ENCODE data around the gene NCKIPSD. TPM values are rescaled to one million over a fixed set of nuclear protein-coding genes. Genes with fewer than 3 reads are reported as not detected.

The NCKIPSD gene
- total and polyA plus RNA-seq, 8 donors = 13.4 to 20.5 (median 16.3) TPM

DNA sequence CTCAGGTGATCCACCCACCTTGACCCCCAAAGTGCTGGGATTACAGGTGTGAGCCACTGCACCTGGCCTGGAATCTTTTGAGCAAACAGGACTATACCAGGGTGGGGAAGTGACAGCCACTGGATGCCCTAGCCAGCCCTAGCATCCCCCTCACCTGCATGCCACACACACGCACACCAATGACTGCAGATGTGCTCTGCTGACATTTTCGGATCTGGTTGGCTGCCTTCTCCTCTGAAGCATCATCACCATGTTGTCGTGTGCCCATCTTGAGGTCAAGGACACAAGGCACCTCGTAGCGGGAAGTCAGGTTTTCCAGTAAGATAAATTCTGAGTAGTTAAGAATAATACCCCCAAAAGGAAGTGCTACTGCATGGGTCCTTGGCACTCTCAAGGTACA, 3.7 kb upstream of the NCKIPSD start:
- peaks cover 7 to 25% of the 10 kb centered on the region in 2 donors for H3K4me1 ChIP-seq
- H3K4me3 ChIP-seq = no peak overlapping the region
- DNase-seq = no peak
- H3K9me3 ChIP-seq = no peaks in the 10 kb centered on the region
- no peaks in the 10 kb centered on the region for H3K27me3 ChIP-seq
- intact Hi-C loops (cut with DNase I) = no loop called here
- ATAC-seq = no peak
- H3K27ac ChIP-seq = no peak overlapping the region
- TF ChIP-seq, protein P1, sequence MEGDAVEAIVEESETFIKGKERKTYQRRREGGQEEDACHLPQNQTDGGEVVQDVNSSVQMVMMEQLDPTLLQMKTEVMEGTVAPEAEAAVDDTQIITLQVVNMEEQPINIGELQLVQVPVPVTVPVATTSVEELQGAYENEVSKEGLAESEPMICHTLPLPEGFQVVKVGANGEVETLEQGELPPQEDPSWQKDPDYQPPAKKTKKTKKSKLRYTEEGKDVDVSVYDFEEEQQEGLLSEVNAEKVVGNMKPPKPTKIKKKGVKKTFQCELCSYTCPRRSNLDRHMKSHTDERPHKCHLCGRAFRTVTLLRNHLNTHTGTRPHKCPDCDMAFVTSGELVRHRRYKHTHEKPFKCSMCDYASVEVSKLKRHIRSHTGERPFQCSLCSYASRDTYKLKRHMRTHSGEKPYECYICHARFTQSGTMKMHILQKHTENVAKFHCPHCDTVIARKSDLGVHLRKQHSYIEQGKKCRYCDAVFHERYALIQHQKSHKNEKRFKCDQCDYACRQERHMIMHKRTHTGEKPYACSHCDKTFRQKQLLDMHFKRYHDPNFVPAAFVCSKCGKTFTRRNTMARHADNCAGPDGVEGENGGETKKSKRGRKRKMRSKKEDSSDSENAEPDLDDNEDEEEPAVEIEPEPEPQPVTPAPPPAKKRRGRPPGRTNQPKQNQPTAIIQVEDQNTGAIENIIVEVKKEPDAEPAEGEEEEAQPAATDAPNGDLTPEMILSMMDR (IDR thresholded peaks at IDR 0.05) = no peak
- peaks cover 5 to 74% of the 10 kb centered on the region in 2 donors for H3K36me3 ChIP-seq

DNA sequence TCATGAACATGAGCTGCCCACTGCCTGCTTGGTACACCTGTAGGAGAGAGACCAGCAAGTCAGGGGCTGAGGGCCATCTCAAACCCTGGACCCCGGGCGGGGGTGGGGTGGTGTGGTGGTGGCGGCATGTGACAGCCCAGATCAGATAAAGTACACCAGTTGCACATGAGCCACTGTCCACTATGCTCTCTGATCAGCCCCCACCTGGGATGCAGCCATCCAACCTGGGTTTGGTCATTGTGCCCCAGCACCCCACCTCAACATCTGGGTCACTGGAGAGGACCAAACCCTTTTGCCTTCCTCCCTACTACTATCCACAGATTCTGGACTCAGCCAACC, 3.0 kb upstream of the NCKIPSD start:
- no peaks in the 10 kb centered on the region for H3K9me3 ChIP-seq
- DNase-seq (no peak), ATAC-seq (no peak)
- H3K27ac ChIP-seq = no peak overlapping the region
- peaks cover 3 to 67% of the 10 kb centered on the region in 2 donors for H3K36me3 ChIP-seq
- no peaks in the 10 kb centered on the region for H3K27me3 ChIP-seq
- TF ChIP-seq, protein P1 (IDR thresholded peaks at IDR 0.05) = no peak
- H3K4me1 ChIP-seq = peaks cover 8 to 25% of the 10 kb centered on the region in 2 donors
- no peak overlapping the region for H3K4me3 ChIP-seq
- intact Hi-C loops (cut with DNase I) = no loop called here

DNA sequence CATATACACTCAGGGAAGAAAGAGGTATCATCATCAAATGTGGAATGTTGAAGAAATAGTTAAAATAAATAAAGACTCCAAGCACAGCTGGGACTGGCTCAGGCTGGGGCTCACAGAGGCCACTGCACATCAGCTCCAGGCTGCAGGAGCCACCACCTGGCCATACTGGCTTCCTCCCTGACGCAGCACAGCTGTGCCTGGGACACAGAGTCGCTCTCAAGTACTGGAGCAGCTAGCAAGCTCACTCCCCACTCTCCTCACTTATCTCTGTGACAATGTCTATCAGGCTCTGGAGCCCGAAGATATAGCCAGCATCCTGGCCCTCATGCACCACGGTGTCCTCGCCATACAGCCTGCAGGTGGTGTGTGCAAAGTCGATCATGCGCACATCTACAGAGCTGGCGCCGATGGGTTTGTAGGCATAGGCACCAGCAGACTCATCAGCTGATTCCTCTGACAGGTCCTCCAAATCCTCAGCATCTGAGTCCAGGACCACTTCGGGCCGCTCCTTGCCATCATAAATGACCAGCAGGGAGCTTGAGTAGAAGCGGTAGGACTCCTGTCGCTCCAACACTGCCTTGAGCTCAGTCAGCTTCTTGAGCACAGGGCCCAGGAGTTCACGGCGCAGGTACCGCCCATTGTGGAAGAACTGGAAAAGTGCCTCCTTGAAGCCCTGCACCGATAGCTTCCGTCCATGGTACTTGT, 2.5 kb upstream of the NCKIPSD start:
- intact Hi-C loops (cut with DNase I) = no loop called here
- TF ChIP-seq, protein P1 (IDR thresholded peaks at IDR 0.05) = no peak
- no peaks in the 10 kb centered on the region for H3K27me3 ChIP-seq
- H3K9me3 ChIP-seq = no peaks in the 10 kb centered on the region
- ATAC-seq (no peak), DNase-seq (no peak)
- H3K4me1 ChIP-seq = peaks cover 8 to 25% of the 10 kb centered on the region in 2 donors
- no peak overlapping the region for H3K27ac ChIP-seq
- H3K4me3 ChIP-seq = no peak overlapping the region
- H3K36me3 ChIP-seq = peaks cover 0 to 62% of the 10 kb centered on the region in 2 donors

GRCh38 chr3:48687220-48687678, 1.5 kb upstream of the NCKIPSD start:
- H3K27ac ChIP-seq = no peak overlapping the region
- no peak overlapping the region for H3K4me3 ChIP-seq
- H3K36me3 ChIP-seq = peaks cover 0 to 54% of the 10 kb centered on the region in 2 donors
- TF ChIP-seq, protein P1 (IDR thresholded peaks at IDR 0.05) = no peak
- ATAC-seq (no peak), DNase-seq (no peak)
- no peaks in the 10 kb centered on the region for H3K27me3 ChIP-seq
- H3K4me1 ChIP-seq = peaks cover 8 to 25% of the 10 kb centered on the region in 2 donors
- H3K9me3 ChIP-seq = no peaks in the 10 kb centered on the region
- intact Hi-C loops (cut with DNase I) = no loop called here

GRCh38 chr3:48686538-48687219, 964 bp upstream of the NCKIPSD start:
- peaks cover 8 to 25% of the 10 kb centered on the region in 2 donors for H3K4me1 ChIP-seq
- ATAC-seq (no peak), DNase-seq (no peak)
- H3K27ac ChIP-seq = peak overlapping the region in 1 of 2 donors; percentile 83
- H3K4me3 ChIP-seq = peak overlapping the region in 1 of 2 donors; percentile 78
- no peaks in the 10 kb centered on the region for H3K9me3 ChIP-seq
- H3K36me3 ChIP-seq = peaks cover 0 to 54% of the 10 kb centered on the region in 2 donors
- intact Hi-C loops (cut with DNase I) = no loop called here
- H3K27me3 ChIP-seq = no peaks in the 10 kb centered on the region
- TF ChIP-seq, protein P1 (IDR thresholded peaks at IDR 0.05) = no peak

Measured in left lung (tissue), 10 donors.